GM12878 (cell line): Measurements from ENCODE around the gene NTM. TPM values are rescaled to one million over a fixed set of nuclear protein-coding genes. Genes with fewer than 3 reads are reported as not detected.

Experiments used
- ATAC-seq: fragments of 200-7000 bp; cut with Tn5 transposase; 3 replicates; pipeline ENCODE4 v1.9.1; 2020; ENCODE audit warnings: mild to moderate bottlenecking, moderate library complexity
- BruUV-seq: library from RNA; stranded (reverse); fragments of 400-500 nt; replicated peaks from 2 replicates; lab custom pipeline; 2021; lab: Mats Ljungman, UMichigan
- CTCF ChIA-PET: fragments of 300-600 bp; sonication (Branson Sonifier 250); formaldehyde crosslinking; extraction: SDS; loops from one replicate; lab custom pipeline; 2021; ENCODE audit warnings: inconsistent platforms; lab: Yijun Ruan, JAX
- POLR2A ChIA-PET: fragments of 350-600 bp; formaldehyde crosslinking; extraction: SDS; loops from one replicate; lab custom pipeline; 2021; ENCODE audit warnings: inconsistent platforms; lab: Charles Lee
- RAD21 ChIA-PET: fragments of 300-600 bp; sonication (Branson Sonifier 250); formaldehyde crosslinking; loops from one replicate; lab custom pipeline; 2023; ENCODE audit warnings: antibody characterized with exemption; ENCODE audit not compliant: unreplicated experiment; lab: Charles Lee
- SMC1A ChIA-PET: fragments of 300-600 bp; sonication (Branson Sonifier 250); formaldehyde crosslinking; loops from one replicate; lab custom pipeline; 2023; ENCODE audit not compliant: unreplicated experiment, uncharacterized antibody; lab: Charles Lee
- DNase-seq: peaks from one replicate; pipeline ENCODE4 v3.0.0-alpha.2; 2011; ENCODE audit warnings: low read depth, low spot score
- FAIRE-seq: peaks from 3 replicates; lab custom pipeline; 2011; peaks lifted over from hg19 to GRCh38; lab: Jason Lieb, UNC
- H2AFZ ChIP-seq: 2 replicates; pipeline ENCODE4 v1.6.0; 2011; ENCODE audit warnings: low read depth, low read length, control low read depth; ENCODE audit not compliant: control insufficient read depth
- H3K27ac ChIP-seq: 2 replicates; pipeline ENCODE4 v1.5.1; 2011; ENCODE audit warnings: control low read depth; ENCODE audit not compliant: control insufficient read depth, insufficient read depth
- H3K27me3 ChIP-seq, 2 experiments: replicated peaks in 1 of 2; 2 replicates each; pipeline versions ENCODE4 v1.6.0 to v1.6.1; 2011; ENCODE audit warnings: low read length in 1 of 2; ENCODE audit not compliant: control insufficient read depth in 2 of 2, insufficient read depth in 2 of 2
- H3K36me3 ChIP-seq, 2 experiments: 2 replicates each; pipeline ENCODE4 v1.5.1; 2011; ENCODE audit warnings: low read length in 1 of 2; ENCODE audit not compliant: control insufficient read depth in 2 of 2, insufficient read depth in 2 of 2
- H3K4me1 ChIP-seq: 2 replicates; pipeline ENCODE4 v1.6.1; 2011; ENCODE audit warnings: mild to moderate bottlenecking, low read length, moderate library complexity, mixed read lengths; ENCODE audit not compliant: control insufficient read depth, insufficient read depth
- H3K4me2 ChIP-seq: 2 replicates; pipeline ENCODE4 v1.6.0; 2011; ENCODE audit warnings: control low read depth; ENCODE audit not compliant: control insufficient read depth, insufficient read depth
- H3K4me3 ChIP-seq: fragments of 200-600 bp; sonication (generic); 2 replicates; pipeline ENCODE4 v1.5.1; 2016
- H3K79me2 ChIP-seq: 2 replicates; pipeline ENCODE4 v1.6.0; 2011; ENCODE audit warnings: low read length; ENCODE audit not compliant: control insufficient read depth, insufficient read depth
- H3K9ac ChIP-seq: 2 replicates; pipeline ENCODE4 v1.8.0; 2011; ENCODE audit warnings: low read length, control low read depth, mixed read lengths; ENCODE audit not compliant: control insufficient read depth, insufficient read depth
- H3K9me3 ChIP-seq: replicated peaks from 3 replicates; pipeline ENCODE4 v1.5.1; 2011; ENCODE audit warnings: mild to moderate bottlenecking, low read length; ENCODE audit not compliant: control insufficient read depth, insufficient read depth
- H4K20me1 ChIP-seq: 2 replicates; pipeline ENCODE4 v1.6.0; 2011; ENCODE audit not compliant: control insufficient read depth, insufficient read depth
- ATF7 ChIP-seq: fragments of 450-650 bp; IDR thresholded peaks from 2 replicates; pipeline ENCODE4 v1.6.1; 2016; ENCODE audit warnings: low read depth, mild to moderate bottlenecking
- CEBPZ ChIP-seq: fragments of 150-350 bp; IDR thresholded peaks from 2 replicates; pipeline ENCODE4 v1.6.1; 2016; ENCODE audit warnings: low read depth, low read length
- ELK1 ChIP-seq: IDR thresholded peaks from 2 replicates; pipeline ENCODE4 v1.6.1; 2012; ENCODE audit warnings: low read depth, low read length, improper control_type of control experiment
- IKZF1 ChIP-seq: fragments of 450-650 bp; conservative IDR thresholded peaks from 2 replicates; pipeline ENCODE4 v1.6.1; 2017; ENCODE audit warnings: antibody characterized with exemption, mild to moderate bottlenecking
- IKZF2 ChIP-seq, 2 experiments: fragments of 450-650 bp; IDR thresholded peaks; 2 replicates each; pipeline ENCODE4 v1.6.1; 2017; ENCODE audit warnings: mild to moderate bottlenecking in 2 of 2, moderate library complexity in 2 of 2
- IRF5 ChIP-seq: fragments of 450-650 bp; IDR thresholded peaks from 2 replicates; pipeline ENCODE4 v1.6.1; 2017; ENCODE audit warnings: borderline replicate concordance
- JUNB ChIP-seq: IDR thresholded peaks from 2 replicates; pipeline ENCODE4 v1.6.1; 2016; ENCODE audit warnings: antibody characterized with exemption, mild to moderate bottlenecking
- RUNX3 ChIP-seq: IDR thresholded peaks from 2 replicates; pipeline ENCODE4 v1.6.1; 2012; ENCODE audit warnings: low read length, inconsistent platforms
- SUPT20H ChIP-seq: IDR thresholded peaks from 2 replicates; pipeline ENCODE4 v1.6.1; 2011; ENCODE audit warnings: low read depth, mild to moderate bottlenecking, low read length, moderate library complexity, borderline replicate concordance; ENCODE audit not compliant: control insufficient read depth
- SUZ12 ChIP-seq: fragments of 200-600 bp; sonication (generic); IDR thresholded peaks from one replicate; pipeline ENCODE4 v1.6.1; 2018; ENCODE audit warnings: antibody characterized with exemption, mild to moderate bottlenecking; ENCODE audit not compliant: unreplicated experiment
- TCF3 ChIP-seq: IDR thresholded peaks from 2 replicates; pipeline ENCODE4 v1.6.1; 2012; ENCODE audit warnings: low read depth, mild to moderate bottlenecking, low read length, borderline replicate concordance; ENCODE audit not compliant: insufficient read depth
- ZSCAN29 ChIP-seq: fragments of 450-650 bp; IDR thresholded peaks from 2 replicates; pipeline ENCODE4 v1.6.1; 2017; ENCODE audit warnings: mild to moderate bottlenecking, moderate library complexity
- ZZZ3 ChIP-seq: IDR thresholded peaks from 2 replicates; pipeline ENCODE4 v1.6.1; 2011; ENCODE audit warnings: low read depth; ENCODE audit not compliant: control insufficient read depth, insufficient read length
- WGBS: methylation state at CpG from one replicate; pipeline ENCODE4 v1.1.6; 2016; ENCODE audit warnings: low lambda C conversion rate; ENCODE audit not compliant: insufficient replicate concordance, insufficient coverage; ENCODE audit errors: missing lambda C conversion rate; 5-methylcytosine and 5-hydroxymethylcytosine counted together
- in situ Hi-C: fragments of 300-500 bp; cut with MboI; formaldehyde crosslinking; loops from 9 replicates; pipeline ENCODE4 v1.14.3; 2018; ENCODE audit warnings: mixed read lengths
- intact Hi-C: fragments of 100-400 bp; cut with micrococcal nuclease; formaldehyde crosslinking; loops from one replicate; pipeline ENCODE4 v1.14.2; 2022; ENCODE audit not compliant: unreplicated experiment
- polyA plus RNA-seq, 11 experiments: library from polyadenylated mRNA; depleted of rRNA in 4 of 11; unstranded in 6 of 11; stranded (reverse) in 5 of 11; fragments of >200 nt; fragmentation: Nextera tagmentation in 4 of 11; fragmentation: Illumina TruSeq in 1 of 11; extraction: Ambion mirVana in 4 of 11; extraction: Trizol in 1 of 11; gene quantifications; 1 replicate in 1 of 11; 2 replicates in 10 of 11; pipeline versions ENCODE4 v1.2.1 to v1.2.3, GENCODE V29; 2011 to 2016; ENCODE audit warnings: inconsistent platforms in 2 of 11, missing spikeins in 2 of 11, low read depth in 1 of 11
- total RNA-seq, 4 experiments: library from RNA; depleted of rRNA in 3 of 4; stranded (reverse); fragments of >200 nt in 3 of 4; fragmentation: Illumina TruSeq in 1 of 4; extraction: Trizol in 1 of 4; gene quantifications; 2 replicates each; pipeline versions ENCODE4 v1.2.1 to v1.2.3, GENCODE V29; 2013 to 2021
- TF ChIP-seq, protein P1 (sequence below): IDR thresholded peaks from 2 replicates; pipeline ENCODE4 v1.6.1; 2012; ENCODE audit warnings: improper control_type of control experiment, low read depth, low read length; ENCODE audit not compliant: insufficient replicate concordance

NTM gene
- total and polyA plus RNA-seq, 10 of the 15 experiments (the other 5 are each of a cell fraction or from before 2014, with no cell fraction given): not detected

DNA sequence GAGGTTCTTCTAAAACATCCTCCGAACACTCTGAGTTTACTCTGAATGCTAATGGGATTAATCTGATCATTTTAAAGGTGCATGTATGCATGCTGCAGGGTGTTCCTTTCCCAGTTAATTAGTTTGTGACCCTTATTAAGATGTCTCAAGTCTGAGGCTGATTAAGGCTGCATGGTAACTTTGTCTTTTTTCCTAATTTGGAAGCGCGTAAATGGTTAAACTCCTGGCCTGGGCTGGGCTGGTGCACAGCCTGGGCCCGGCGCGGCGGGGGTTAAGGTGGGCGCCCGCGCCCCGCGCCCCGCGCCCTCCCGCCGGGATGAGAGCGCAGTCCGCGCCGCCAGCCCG lies 539.7 kb downstream of the NTM start:
- H3K27me3 ChIP-seq: peaks cover 2 to 11% of the 10 kb centered on the region in 2 experiments
- H3K9me3 ChIP-seq: no peaks in the 10 kb centered on the region
- ChIA-PET SMC1A (interaction anchor here (1.0 to 4.8 kb wide), 3 partner anchors 16 to 41 kb away, joined by 3 to 53 read pairs (median 7); no protein-coding TSS in a partner anchor), POLR2A (no interaction called here), CTCF (interaction anchor here (10.4 kb wide), 1 partner anchor 41 kb away, joined by 133 read pairs; no protein-coding TSS in a partner anchor), RAD21 (interaction anchor here (9.8 kb wide), 1 partner anchor 40 kb away, joined by 91 read pairs; no protein-coding TSS in a partner anchor)
- H3K36me3 ChIP-seq: no peaks in the 10 kb centered on the region
- FAIRE-seq: no peak
- no peaks in the 10 kb centered on the region for H3K79me2 ChIP-seq
- intact Hi-C loops: no loop called here
- H2AFZ ChIP-seq: no peak overlapping the region
- no peaks in the 10 kb centered on the region for H4K20me1 ChIP-seq
- no peak overlapping the region for H3K9ac ChIP-seq
- in situ Hi-C loops: no loop called here
- ATAC-seq: no peak
- no peaks in the 10 kb centered on the region for H3K4me1 ChIP-seq
- no TSS peak for BruUV-seq
- no peak overlapping the region for H3K4me2 ChIP-seq
- no peak for DNase-seq
- 66% methylated on average over 21 of the region's 21 CpGs for WGBS
- no peak overlapping the region for H3K4me3 ChIP-seq
- H3K27ac ChIP-seq: no peak overlapping the region
- TF ChIP-seq IKZF2 (IDR thresholded peaks at IDR 0.05): no peak
- TF ChIP-seq, protein P1, sequence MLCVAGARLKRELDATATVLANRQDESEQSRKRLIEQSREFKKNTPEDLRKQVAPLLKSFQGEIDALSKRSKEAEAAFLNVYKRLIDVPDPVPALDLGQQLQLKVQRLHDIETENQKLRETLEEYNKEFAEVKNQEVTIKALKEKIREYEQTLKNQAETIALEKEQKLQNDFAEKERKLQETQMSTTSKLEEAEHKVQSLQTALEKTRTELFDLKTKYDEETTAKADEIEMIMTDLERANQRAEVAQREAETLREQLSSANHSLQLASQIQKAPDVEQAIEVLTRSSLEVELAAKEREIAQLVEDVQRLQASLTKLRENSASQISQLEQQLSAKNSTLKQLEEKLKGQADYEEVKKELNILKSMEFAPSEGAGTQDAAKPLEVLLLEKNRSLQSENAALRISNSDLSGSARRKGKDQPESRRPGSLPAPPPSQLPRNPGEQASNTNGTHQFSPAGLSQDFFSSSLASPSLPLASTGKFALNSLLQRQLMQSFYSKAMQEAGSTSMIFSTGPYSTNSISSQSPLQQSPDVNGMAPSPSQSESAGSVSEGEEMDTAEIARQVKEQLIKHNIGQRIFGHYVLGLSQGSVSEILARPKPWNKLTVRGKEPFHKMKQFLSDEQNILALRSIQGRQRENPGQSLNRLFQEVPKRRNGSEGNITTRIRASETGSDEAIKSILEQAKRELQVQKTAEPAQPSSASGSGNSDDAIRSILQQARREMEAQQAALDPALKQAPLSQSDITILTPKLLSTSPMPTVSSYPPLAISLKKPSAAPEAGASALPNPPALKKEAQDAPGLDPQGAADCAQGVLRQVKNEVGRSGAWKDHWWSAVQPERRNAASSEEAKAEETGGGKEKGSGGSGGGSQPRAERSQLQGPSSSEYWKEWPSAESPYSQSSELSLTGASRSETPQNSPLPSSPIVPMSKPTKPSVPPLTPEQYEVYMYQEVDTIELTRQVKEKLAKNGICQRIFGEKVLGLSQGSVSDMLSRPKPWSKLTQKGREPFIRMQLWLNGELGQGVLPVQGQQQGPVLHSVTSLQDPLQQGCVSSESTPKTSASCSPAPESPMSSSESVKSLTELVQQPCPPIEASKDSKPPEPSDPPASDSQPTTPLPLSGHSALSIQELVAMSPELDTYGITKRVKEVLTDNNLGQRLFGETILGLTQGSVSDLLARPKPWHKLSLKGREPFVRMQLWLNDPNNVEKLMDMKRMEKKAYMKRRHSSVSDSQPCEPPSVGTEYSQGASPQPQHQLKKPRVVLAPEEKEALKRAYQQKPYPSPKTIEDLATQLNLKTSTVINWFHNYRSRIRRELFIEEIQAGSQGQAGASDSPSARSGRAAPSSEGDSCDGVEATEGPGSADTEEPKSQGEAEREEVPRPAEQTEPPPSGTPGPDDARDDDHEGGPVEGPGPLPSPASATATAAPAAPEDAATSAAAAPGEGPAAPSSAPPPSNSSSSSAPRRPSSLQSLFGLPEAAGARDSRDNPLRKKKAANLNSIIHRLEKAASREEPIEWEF: no peak
- no peak for TF ChIP-seq ATF7
- TF ChIP-seq SUPT20H: no peak
- no peak for TF ChIP-seq CEBPZ
- TF ChIP-seq TCF3: no peak
- TF ChIP-seq SUZ12: no peak
- no peak for TF ChIP-seq IRF5
- no peak for TF ChIP-seq RUNX3
- no peak for TF ChIP-seq ZSCAN29
- TF ChIP-seq JUNB: no peak
- no peak for TF ChIP-seq ZZZ3
- no peak for TF ChIP-seq ELK1
- TF ChIP-seq IKZF1: no peak
